HG02798 (cell line): ENCODE data around the gene LARGE1.

ENCODE experiments used
- ATAC-seq: cut with Tn5 transposase; IDR thresholded peaks from one replicate; pipeline ENCODE4 v1.9.1; 2021; ENCODE audit warnings: mild to moderate bottlenecking; ENCODE audit not compliant: unreplicated experiment, poor library complexity

The LARGE1 gene

GRCh38 chr22:33914699-33915098 is 5.6 kb downstream of the LARGE1 start:
- no peak for ATAC-seq

- no peak for ATAC-seq
Observed at GRCh38 chr22:33914131-33914530, 6.1 kb downstream of the LARGE1 start.

- ATAC-seq: no peak
Observed at GRCh38 chr22:33913188-33913587, 7.1 kb downstream of the LARGE1 start.

GRCh38 chr22:33909911-33910310 is 10.4 kb downstream of the LARGE1 start:
- ATAC-seq: no peak

GRCh38 chr22:33909075-33909458 is 11.2 kb downstream of the LARGE1 start:
- ATAC-seq: no peak

- ATAC-seq: no peak
Observed at GRCh38 chr22:33908171-33909074, 11.9 kb downstream of the LARGE1 start.

GRCh38 chr22:33906954-33907353 is 13.3 kb downstream of the LARGE1 start:
- ATAC-seq: no peak

GRCh38 chr22:33906475-33906874 is 13.8 kb downstream of the LARGE1 start:
- no peak for ATAC-seq

- ATAC-seq: no peak
Observed at GRCh38 chr22:33903012-33903411, 17.3 kb downstream of the LARGE1 start.

GRCh38 chr22:33902073-33902472 is 18.2 kb downstream of the LARGE1 start:
- no peak for ATAC-seq

GRCh38 chr22:33898121-33898520 is 22.2 kb downstream of the LARGE1 start:
- no peak for ATAC-seq

GRCh38 chr22:33897448-33897835 is 22.8 kb downstream of the LARGE1 start:
- ATAC-seq: peak; percentile 17

- peak; percentile 65 for ATAC-seq
Observed at GRCh38 chr22:33896575-33897447, 23.5 kb downstream of the LARGE1 start.

GRCh38 chr22:33896154-33896553 is 24.1 kb downstream of the LARGE1 start:
- peak; percentile 53 for ATAC-seq

GRCh38 chr22:33895444-33895843 is 24.8 kb downstream of the LARGE1 start:
- no peak for ATAC-seq

- ATAC-seq: no peak
Observed at GRCh38 chr22:33894515-33894914, 25.8 kb downstream of the LARGE1 start.

GRCh38 chr22:33894036-33894435 is 26.2 kb downstream of the LARGE1 start:
- ATAC-seq: no peak

- ATAC-seq: no peak
Observed at GRCh38 chr22:33893512-33893911, 26.8 kb downstream of the LARGE1 start.

- ATAC-seq: no peak
Observed at GRCh38 chr22:33891992-33892391, 28.3 kb downstream of the LARGE1 start.

GRCh38 chr22:33891455-33891854 is 28.8 kb downstream of the LARGE1 start:
- ATAC-seq: no peak

- no peak for ATAC-seq
Observed at GRCh38 chr22:33889748-33890147, 30.5 kb downstream of the LARGE1 start.
